ENCODE data around the gene ANKRD60. TPM values are rescaled to one million over a fixed set of nuclear protein-coding genes. Genes with fewer than 3 reads are reported as not detected.

Gene ANKRD60
- total RNA-seq, 1 donor from 2014 or later: not detected

GRCh38 chr20:58177799-58178198 is 50.7 kb downstream of the ANKRD60 start:
- DNase-seq (peak; percentile 25), ATAC-seq (no peak)
- no peak overlapping the region for H3K4me3 ChIP-seq
- H3K36me3 ChIP-seq: no peaks in the 10 kb centered on the region
- intact Hi-C loops (cut with DNase I): no loop called here
- no peak overlapping the region for H3K27ac ChIP-seq
- H3K27me3 ChIP-seq (ENCODE audit: low read depth): peaks cover 31% of the 10 kb centered on the region
- peaks cover 21% of the 10 kb centered on the region for H3K4me1 ChIP-seq
- H3K9me3 ChIP-seq: no peaks in the 10 kb centered on the region
- no peak for TF ChIP-seq CTCF (IDR thresholded peaks at IDR 0.05)

- peak; percentile 37 for DNase-seq
- peak overlapping the region; percentile 74 for H3K27ac ChIP-seq
Measured at GRCh38 chr20:58175836-58176235, 52.6 kb downstream of the ANKRD60 start.

GRCh38 chr20:58175425-58175824 is 53.0 kb downstream of the ANKRD60 start:
- ATAC-seq (no peak), DNase-seq (no peak)
- no peaks in the 10 kb centered on the region for H3K36me3 ChIP-seq
- no peaks in the 10 kb centered on the region for H3K9me3 ChIP-seq
- intact Hi-C loops (cut with DNase I): no loop called here
- H3K27me3 ChIP-seq (ENCODE audit: low read depth): peaks cover 22% of the 10 kb centered on the region
- no peak for TF ChIP-seq CTCF (IDR thresholded peaks at IDR 0.05)
- no peak overlapping the region for H3K4me3 ChIP-seq
- peaks cover 21% of the 10 kb centered on the region for H3K4me1 ChIP-seq
- peak overlapping the region; percentile 74 for H3K27ac ChIP-seq

More at GRCh38 chr20:58175836-58176235, 52.6 kb downstream of the ANKRD60 start:
- Histone ChIP-seq H3K9me3 (no peaks in the 10 kb centered on the region), H3K27me3 (ENCODE audit: low read depth) (peaks cover 26% of the 10 kb centered on the region), H3K4me1 (peaks cover 21% of the 10 kb centered on the region), H3K4me3 (no peak overlapping the region), H3K36me3 (no peaks in the 10 kb centered on the region)
- ATAC-seq: no peak
- intact Hi-C loops (cut with DNase I): no loop called here
- no peak for TF ChIP-seq CTCF (IDR thresholded peaks at IDR 0.05)

- ATAC-seq: peak; percentile 31 to 38
- H3K27me3 ChIP-seq (ENCODE audit: low read depth): peaks cover 16% of the 10 kb centered on the region
- H3K4me1 ChIP-seq: peaks cover 16% of the 10 kb centered on the region
- DNase-seq: peak; percentile 24
- TF ChIP-seq CTCF (IDR thresholded peaks at IDR 0.05): no peak
- H3K36me3 ChIP-seq: no peaks in the 10 kb centered on the region
- H3K27ac ChIP-seq: peak overlapping the region; percentile 74
- intact Hi-C loops (cut with DNase I): no loop called here
- H3K9me3 ChIP-seq: no peaks in the 10 kb centered on the region
- H3K4me3 ChIP-seq: peak overlapping the region; percentile 35
Measured at GRCh38 chr20:58174708-58175280, 53.7 kb downstream of the ANKRD60 start.

- intact Hi-C loops (cut with DNase I): no loop called here
- Histone ChIP-seq H3K9me3 (no peaks in the 10 kb centered on the region), H3K4me3 (peak overlapping the region; percentile 35), H3K27me3 (ENCODE audit: low read depth) (peaks cover 12% of the 10 kb centered on the region), H3K27ac (peak overlapping the region; percentile 74), H3K36me3 (no peaks in the 10 kb centered on the region), H3K4me1 (peaks cover 10% of the 10 kb centered on the region)
- ATAC-seq (peak in 1 of 2 donors; percentile 18), DNase-seq (peak; percentile 32)
- no peak for TF ChIP-seq CTCF (IDR thresholded peaks at IDR 0.05)
Measured at GRCh38 chr20:58173930-58174707, 54.3 kb downstream of the ANKRD60 start.
